Smooth muscle cell (in vitro differentiated cells): ENCODE data around the gene CXCR2. TPM values are rescaled to one million over a fixed set of nuclear protein-coding genes. Genes with fewer than 3 reads are reported as not detected.

Source experiments
- polyA plus RNA-seq: library from polyadenylated mRNA; unstranded; fragments of >200 nt; fragmentation: Nextera tagmentation; extraction: Ambion mirVana; gene quantifications from 2 replicates; pipeline ENCODE4 v1.2.1, GENCODE V29; 2016
- total RNA-seq: library from RNA; depleted of rRNA; stranded (reverse); fragments of >200 nt; gene quantifications from 2 replicates; pipeline ENCODE4 v1.2.3, GENCODE V29; 2014

Gene CXCR2
- total and polyA plus RNA-seq, 2 experiments from 2014 or later, result 0.24 TPM; not detected in 1

Other genes with a start within 250 kb of the CXCR2 start
- 61.5 and 67.7 TPM in 2 replicates for gene TNS1, start 123.0 kb upstream of the CXCR2 start, total RNA-seq
- gene TNS1, start 123.0 kb upstream of the CXCR2 start, polyA plus RNA-seq, result 45.0 and 52.3 TPM in 2 replicates
- gene RUFY4, start 56.8 kb upstream of the CXCR2 start, total RNA-seq, result not detected in 2 replicates
- 0.10 TPM in 1 of 2 replicates, not detected in the other for gene RUFY4, start 56.8 kb upstream of the CXCR2 start, polyA plus RNA-seq
- gene CXCR1, start 40.9 kb downstream of the CXCR2 start, total RNA-seq, result not detected in 2 replicates
- gene CXCR1, start 40.9 kb downstream of the CXCR2 start, polyA plus RNA-seq, result not detected in 2 replicates
- 645 and 653 TPM in 2 replicates for gene ARPC2, start 91.2 kb downstream of the CXCR2 start, total RNA-seq
- 858 and 872 TPM in 2 replicates for gene ARPC2, start 91.2 kb downstream of the CXCR2 start, polyA plus RNA-seq
- 0.94 and 1.3 TPM in 2 replicates for gene GPBAR1, start 135.0 kb downstream of the CXCR2 start, total RNA-seq
- gene GPBAR1, start 135.0 kb downstream of the CXCR2 start, polyA plus RNA-seq, result 1.6 and 2.6 TPM in 2 replicates
- 58.9 and 71.5 TPM in 2 replicates for gene AAMP, start 144.1 kb downstream of the CXCR2 start, total RNA-seq
- gene AAMP, start 144.1 kb downstream of the CXCR2 start, polyA plus RNA-seq, result 95.8 and 135 TPM in 2 replicates
- 26.1 and 42.0 TPM in 2 replicates for gene PNKD, start 144.5 kb downstream of the CXCR2 start, total RNA-seq
- gene PNKD, start 144.5 kb downstream of the CXCR2 start, polyA plus RNA-seq, result 109 and 126 TPM in 2 replicates
- gene TMBIM1, start 166.5 kb downstream of the CXCR2 start, total RNA-seq, result 109 TPM in 2 replicates
- gene TMBIM1, start 166.5 kb downstream of the CXCR2 start, polyA plus RNA-seq, result 121 and 172 TPM in 2 replicates
- not detected in 2 replicates for gene CATIP, start 230.8 kb downstream of the CXCR2 start, total RNA-seq
- 0.18 and 0.25 TPM in 2 replicates for gene CATIP, start 230.8 kb downstream of the CXCR2 start, polyA plus RNA-seq